Hepatocyte (in vitro differentiated cells): ENCODE results near the gene KLHL21.

Experiments used
- EZH2 ChIP-seq: fragments of 200-600 bp; sonication (generic); IDR thresholded peaks from 2 replicates; pipeline ENCODE4 v1.6.1; 2016; ENCODE audit warnings: antibody characterized with exemption, mild to moderate bottlenecking, borderline replicate concordance
- EZH2phosphoT487 ChIP-seq: fragments of 200-600 bp; sonication (generic); IDR thresholded peaks from one replicate; pipeline ENCODE4 v1.6.1; 2018; ENCODE audit warnings: antibody characterized with exemption, mild to moderate bottlenecking, low read depth, moderate library complexity; ENCODE audit not compliant: unreplicated experiment, severe bottlenecking
- TF ChIP-seq, protein P1 (sequence below): fragments of 200-600 bp; sonication (generic); IDR thresholded peaks from 2 replicates; pipeline ENCODE4 v1.5.1; 2016; ENCODE audit warnings: antibody characterized with exemption, mild to moderate bottlenecking; ENCODE audit not compliant: poor library complexity

DNA sequence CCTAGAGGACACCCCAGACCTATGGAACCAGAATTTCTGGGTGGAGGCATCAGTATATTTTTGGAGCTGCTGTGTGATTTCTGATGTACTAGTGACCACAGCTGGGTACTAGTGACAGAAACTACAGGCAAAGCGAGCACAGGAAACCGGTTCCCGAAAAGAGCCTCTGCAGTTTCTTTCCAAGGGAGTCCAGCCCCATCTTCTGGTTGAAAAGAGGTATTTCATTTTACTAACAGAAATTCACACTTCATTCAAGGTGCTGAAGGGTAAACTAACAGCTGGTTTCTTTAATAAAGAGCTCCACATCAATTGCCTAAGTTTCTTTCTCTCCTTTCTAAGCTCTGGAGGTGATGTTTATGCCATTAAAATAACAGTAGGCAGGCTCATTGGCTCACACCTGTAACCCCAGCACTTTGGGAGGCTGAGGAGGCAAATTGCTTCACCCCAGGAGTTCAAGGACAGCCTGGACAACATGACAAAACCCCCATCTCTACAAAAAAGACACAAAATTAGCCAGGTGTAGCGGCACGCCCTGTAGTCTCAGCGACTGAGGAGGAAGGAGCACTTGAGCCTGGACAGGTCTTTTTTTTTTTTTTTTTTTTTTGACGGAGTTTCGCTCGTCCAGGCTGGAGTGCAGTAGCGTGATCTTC, 44.0 kb upstream of the KLHL21 start:
- TF ChIP-seq, protein P1, sequence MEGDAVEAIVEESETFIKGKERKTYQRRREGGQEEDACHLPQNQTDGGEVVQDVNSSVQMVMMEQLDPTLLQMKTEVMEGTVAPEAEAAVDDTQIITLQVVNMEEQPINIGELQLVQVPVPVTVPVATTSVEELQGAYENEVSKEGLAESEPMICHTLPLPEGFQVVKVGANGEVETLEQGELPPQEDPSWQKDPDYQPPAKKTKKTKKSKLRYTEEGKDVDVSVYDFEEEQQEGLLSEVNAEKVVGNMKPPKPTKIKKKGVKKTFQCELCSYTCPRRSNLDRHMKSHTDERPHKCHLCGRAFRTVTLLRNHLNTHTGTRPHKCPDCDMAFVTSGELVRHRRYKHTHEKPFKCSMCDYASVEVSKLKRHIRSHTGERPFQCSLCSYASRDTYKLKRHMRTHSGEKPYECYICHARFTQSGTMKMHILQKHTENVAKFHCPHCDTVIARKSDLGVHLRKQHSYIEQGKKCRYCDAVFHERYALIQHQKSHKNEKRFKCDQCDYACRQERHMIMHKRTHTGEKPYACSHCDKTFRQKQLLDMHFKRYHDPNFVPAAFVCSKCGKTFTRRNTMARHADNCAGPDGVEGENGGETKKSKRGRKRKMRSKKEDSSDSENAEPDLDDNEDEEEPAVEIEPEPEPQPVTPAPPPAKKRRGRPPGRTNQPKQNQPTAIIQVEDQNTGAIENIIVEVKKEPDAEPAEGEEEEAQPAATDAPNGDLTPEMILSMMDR = peak; percentile 58
- TF ChIP-seq EZH2 = no peak
- TF ChIP-seq EZH2phosphoT487 = no peak
